Measurements from ENCODE around the gene RNF150. TPM values are rescaled to one million over a fixed set of nuclear protein-coding genes. Genes with fewer than 3 reads are reported as not detected.

The RNF150 gene
- polyA plus RNA-seq, 1 donor = 36.4 TPM

DNA sequence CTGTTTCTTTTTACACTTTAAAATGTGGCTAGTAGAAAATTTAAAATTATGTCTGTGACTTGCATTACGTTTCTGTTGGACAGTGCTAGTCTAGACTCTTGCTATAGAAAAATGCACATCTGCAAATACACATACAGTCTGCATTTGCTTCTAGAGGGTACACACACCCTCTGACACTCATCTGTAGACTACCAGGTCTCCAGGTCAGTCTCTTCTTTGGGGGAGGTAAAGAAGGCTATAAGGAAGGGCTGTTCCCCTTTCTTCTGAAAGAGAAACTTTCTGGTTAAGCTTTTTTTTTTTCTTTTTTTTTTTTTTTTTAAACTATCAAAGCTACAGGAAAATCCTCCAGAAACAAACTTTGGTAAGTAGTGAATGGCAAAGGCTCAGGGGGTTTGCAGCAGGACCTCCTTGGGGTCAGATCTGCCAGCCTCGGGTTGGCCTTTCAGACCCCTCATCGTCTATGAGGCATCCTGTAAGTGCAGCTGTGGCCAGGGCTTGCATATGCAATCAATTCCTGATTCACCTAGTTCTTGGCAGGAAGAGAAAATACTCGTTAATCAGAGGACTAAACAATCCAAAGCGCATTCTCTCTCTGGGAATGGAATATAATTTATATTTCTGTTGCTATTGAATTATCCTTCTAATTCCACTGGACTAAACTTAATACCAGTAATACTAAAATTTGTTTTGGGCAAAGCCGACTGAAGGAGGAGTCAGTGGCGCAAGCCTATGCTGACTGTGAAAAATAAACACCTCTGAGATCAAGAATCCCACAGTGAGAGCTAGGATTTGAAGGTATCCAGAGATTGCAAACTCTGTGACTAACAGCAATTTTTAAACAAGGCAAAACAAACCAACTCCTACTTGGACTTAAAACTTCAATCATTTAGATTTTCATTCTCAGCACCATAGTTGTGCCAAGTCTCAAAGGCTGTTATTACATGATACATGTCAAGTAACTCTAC lies 267.7 kb downstream of the RNF150 start:
- no peak for DNase-seq (ENCODE audit: low read depth)

DNA sequence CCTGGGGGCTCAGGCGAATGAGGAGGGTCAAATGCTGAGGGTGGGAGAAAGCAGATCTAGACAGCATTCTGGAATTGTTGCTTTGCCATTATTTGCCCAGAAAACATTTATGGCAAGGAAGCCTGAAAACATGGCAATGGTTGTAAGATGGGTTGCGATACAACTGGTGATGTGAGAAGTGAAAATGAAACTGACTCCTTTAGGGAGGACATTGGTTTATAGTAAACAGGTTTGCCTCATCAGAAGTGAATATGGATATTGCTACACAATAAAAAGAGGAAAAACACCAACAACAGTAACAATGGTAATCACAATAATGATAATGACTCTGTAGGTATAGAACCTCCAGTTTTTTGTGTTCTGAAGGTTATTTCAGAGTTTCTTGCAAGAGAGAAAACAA lies 270.1 kb downstream of the RNF150 start:
- no peak for DNase-seq (ENCODE audit: low read depth)

DNA sequence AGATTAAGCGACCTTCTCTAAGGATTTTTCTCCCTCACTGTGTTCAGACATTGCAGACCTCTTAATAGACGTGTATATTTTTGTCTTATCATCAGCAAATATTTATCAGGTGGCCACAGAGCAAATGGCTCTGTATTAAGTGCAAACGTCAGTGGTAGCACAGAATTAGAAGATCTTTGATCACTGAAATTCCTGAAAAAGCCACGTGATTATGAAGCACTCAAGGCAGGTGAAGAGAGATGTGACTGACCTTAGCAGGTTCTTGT lies 271.2 kb downstream of the RNF150 start:
- DNase-seq (ENCODE audit: low read depth) = no peak

DNA sequence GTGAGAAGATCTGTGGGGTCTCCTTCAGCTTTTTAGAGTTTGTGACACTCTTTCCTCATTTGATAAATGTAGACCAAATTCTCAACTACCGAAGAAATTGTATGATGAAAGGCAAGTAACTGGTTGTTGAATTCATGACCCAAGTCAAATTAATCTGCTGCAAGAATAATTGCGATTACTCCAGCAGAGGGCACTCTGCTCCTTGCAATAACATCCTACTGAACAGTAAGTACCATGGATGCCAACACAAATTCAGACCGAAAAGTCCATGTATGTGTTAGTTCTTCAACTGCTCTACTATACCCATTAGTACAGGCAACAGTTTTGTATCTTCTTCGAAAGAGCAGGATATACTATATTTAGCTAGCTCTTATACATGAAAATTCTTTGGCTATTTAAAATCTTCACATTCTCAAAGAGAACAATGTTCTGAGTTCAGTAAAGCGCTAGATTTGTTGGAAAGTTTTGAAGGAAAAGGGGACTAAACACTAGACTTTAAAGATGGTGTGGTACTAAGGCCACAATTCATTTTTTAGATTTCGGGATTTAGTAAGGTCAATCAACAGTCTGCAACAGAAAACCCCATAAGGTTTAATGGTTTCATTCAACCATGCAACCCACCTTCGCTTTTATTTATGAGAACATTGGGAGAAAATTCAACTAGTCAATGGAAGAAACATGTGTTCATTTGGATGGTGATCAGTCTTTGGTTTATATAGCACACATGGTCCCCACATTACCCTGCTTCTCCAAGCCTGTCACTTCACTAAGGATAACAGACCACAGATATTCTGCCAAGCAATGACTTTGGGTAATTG lies 271.7 kb downstream of the RNF150 start:
- peak; percentile 91 for DNase-seq (ENCODE audit: low read depth)

GRCh38 chr4:140858897-140859296 lies 274.4 kb downstream of the RNF150 start:
- DNase-seq (ENCODE audit: low read depth) = no peak

DNA sequence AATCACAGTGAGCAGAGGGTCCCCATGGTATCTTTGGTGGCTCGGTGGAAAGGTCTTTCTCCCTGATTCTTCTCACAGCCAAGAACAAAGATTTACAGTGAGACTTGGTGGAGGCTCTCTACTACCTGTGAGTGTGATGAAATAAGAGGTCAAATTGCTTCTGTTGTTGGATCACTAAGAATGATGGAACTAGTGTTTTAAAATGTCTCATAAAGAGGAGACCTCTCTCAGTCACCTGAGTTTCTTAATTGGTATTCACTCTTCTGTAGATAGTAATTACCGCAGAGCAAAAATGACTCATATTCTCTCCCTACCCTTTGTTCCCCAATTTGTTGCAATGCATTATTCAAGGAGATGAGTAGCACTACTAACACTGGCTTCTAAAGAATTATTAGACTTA lies 276.2 kb downstream of the RNF150 start:
- DNase-seq (ENCODE audit: low read depth) = no peak

GRCh38 chr4:140856621-140857062 lies 276.6 kb downstream of the RNF150 start:
- DNase-seq (ENCODE audit: low read depth) = peak; percentile 70

- DNase-seq (ENCODE audit: low read depth) = no peak
Observed at GRCh38 chr4:140854168-140854567, 279.1 kb downstream of the RNF150 start.

- no peak for DNase-seq (ENCODE audit: low read depth)
Observed at GRCh38 chr4:140851804-140852203, 281.5 kb downstream of the RNF150 start.

GRCh38 chr4:140851032-140851636 lies 282.1 kb downstream of the RNF150 start:
- DNase-seq (ENCODE audit: low read depth) = peak; percentile 58

GRCh38 chr4:140849526-140849925 lies 283.7 kb downstream of the RNF150 start:
- no peak for DNase-seq (ENCODE audit: low read depth)

GRCh38 chr4:140846736-140847135 lies 286.5 kb downstream of the RNF150 start:
- DNase-seq (ENCODE audit: low read depth) = no peak

DNA sequence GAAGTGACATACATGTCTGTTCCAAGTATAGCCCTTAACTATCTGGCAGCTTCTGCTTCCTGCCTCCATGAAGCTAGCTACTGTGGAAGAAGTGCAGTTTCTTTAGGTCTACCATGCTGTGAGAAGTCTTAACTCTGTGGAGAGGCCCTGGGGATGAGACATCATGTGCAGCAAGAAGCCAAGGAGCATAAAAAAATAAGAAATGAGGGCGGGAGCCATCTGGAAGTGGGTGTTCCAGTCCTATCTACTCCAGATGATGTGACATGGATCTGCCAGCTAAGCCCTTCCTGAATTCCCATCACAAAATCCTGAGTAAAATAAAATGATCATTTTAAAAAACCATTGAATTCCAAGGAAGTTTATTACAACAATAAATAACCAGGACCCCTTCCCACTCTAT lies 289.2 kb downstream of the RNF150 start:
- no peak for DNase-seq (ENCODE audit: low read depth)

DNA sequence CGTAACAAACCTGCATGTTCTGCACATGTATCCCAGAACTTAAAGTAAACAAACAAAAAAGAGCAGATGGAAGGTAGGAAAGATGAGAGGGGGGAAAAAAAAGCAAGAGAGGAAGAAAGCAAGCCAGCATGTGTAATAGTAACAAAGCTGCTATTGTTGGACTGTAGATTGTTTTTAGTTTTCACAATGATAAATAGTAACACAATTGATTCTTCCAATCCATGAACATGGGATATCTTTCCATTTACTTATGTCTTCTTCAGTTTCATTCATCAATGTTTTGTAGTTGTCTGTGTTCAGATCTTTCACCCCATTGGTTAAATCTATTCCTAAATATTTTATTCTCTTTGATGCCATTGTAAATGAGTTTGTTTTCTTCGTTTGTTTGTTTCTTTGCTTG lies 292.1 kb downstream of the RNF150 start:
- no peak for DNase-seq (ENCODE audit: low read depth)

DNA sequence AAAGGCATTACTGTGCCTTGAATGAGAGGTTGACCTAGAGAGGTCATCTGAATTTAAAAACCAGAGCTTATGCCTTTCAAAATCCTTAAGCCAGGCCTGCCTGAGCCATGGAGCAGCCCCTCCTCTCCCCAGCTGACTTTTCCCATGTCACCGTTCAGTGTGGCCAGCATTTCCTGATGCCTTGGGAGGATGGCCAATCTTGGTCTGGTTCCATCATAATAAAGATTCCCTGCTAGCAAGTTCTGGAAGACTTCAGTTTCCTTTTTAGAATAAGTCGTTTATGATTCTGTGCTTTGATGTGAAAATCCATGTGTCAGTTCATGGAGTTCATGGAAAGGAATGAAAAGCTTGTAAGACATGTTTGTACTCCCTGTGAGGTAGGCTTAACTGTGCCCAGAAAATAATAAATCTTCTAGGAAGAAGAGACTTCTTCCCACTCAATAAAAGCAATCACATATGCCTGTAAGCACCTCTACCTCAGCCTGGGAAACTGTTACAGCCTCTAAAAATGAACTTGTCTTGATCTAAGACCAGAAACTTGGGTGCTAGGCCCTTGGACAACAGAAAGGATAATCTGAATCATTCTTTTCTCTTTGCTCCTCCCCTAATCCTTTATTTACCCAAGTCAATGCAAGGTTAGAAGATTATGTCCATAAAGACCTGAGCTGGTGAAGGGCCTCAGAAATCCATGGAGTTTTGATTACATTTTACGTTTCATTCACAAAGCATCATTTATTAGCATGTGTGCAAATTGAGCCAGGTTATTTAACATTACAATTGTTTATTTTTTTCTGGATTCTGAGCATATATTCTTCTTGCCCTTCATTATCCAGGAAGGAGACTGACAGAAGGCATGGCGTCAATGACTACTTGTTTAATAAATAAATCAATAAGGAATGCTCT lies 293.1 kb downstream of the RNF150 start:
- DNase-seq (ENCODE audit: low read depth) = no peak

DNA sequence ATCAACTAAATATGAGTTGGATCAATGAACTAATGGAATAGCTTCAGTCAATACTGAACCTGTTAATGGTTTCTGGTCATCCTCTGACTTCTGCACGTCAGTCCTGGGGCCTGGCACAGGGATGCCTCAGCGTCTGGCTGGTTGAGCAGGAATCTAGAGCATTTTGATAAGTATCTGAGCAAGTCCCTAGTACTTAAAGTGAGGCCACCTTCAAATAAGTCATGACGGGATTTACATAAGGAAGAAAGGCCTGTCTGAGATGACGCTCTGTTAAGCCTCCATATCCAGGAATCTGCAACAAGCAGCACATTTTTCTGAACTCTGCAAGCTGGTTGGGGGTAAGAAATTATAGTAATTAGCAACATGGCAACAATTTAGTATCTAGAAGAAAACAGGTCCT lies 293.9 kb downstream of the RNF150 start:
- no peak for DNase-seq (ENCODE audit: low read depth)

DNA sequence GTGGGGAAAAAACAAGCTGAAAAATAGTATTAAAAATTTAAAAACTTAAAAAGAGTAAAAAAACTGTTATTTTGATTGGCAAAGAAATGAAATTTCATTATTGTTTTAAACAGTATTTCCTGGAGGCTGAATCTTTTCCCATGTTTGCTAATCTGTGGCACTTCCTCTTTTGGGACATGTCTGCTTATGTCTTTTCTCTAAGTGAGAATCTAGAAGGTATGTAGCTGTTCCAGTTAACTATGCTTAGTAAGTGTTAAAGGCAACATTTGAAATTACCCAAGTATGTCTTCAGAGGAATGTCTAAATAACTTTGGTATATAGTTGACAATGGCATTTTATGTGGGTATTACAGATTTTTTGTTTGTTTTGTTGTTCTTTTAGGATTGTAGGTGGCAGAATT lies 295.5 kb downstream of the RNF150 start:
- no peak for DNase-seq (ENCODE audit: low read depth)

DNA sequence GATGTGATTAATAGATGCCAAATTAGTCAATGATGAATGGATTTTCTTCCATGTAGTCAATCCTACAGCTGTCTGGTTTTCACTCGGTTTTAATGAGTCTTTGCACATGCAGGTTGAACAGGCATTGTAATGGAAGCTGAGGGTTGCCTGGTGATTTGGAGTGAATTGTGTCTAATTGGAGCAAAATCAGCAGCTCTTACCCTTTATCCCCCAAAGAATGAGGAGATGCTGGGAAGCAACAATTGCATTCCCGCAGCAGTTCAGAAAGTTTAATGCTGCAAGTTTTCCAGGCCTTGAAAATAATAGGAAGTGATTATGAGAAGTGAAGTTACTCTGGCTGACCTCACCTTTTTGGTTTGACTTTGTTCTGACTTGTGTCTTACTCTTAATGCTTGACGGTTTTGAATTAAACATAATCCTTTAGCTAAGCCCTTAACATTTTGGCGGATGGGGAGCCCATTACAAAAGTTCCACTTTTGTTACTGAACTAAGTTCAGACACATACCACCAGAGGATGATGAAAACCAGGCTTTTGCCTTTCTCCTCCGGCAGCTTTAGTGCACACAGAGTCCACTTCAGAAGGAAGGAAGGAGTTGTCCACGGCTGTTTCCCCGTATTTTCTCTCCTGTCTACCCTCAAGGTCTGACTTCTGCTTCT lies 298.3 kb downstream of the RNF150 start:
- DNase-seq (ENCODE audit: low read depth) = no peak

GRCh38 chr4:140833280-140833679 lies 300.0 kb downstream of the RNF150 start:
- no peak for DNase-seq (ENCODE audit: low read depth)

DNA sequence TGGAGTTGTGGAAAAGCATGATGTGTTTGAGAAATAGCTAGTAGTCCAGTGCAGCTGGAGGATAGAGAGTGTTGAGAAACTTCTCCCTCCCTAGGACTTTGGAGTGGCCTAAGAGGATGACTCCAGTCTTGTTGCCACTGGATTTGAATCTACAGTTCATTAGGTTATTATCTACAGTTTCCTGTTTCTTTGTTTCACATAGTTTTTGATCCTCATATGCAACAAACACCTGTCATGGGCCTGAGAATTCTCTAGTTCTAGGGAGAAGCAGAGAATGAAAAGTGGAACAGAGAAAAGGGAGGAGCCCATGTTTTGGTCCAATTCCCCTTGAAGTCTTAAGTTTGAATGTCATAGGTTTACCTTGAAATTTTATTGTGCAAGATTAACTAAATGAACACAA lies 303.4 kb downstream of the RNF150 start:
- DNase-seq (ENCODE audit: low read depth) = no peak

DNA sequence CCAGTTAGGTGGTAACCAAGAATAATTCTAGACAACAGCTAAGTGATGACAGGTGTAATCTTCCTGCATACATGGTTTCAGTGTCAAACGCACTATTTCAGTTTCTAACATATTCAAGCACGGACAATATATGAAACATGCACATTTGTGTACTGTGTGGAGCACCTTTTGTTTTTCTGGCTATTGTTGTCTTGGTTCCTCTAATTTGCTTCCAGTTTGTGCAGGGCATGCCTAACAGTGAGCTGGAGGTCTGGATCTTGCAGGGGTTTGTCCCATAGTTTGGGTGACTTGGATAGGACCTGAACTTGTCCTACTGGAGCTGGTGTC lies 306.6 kb downstream of the RNF150 start:
- DNase-seq (ENCODE audit: low read depth) = no peak

All from forelimb muscle (tissue), 1 donor.